T-cell (primary cell): ENCODE results near the gene CYB5R4. TPM values are rescaled to one million over a fixed set of nuclear protein-coding genes. Genes with fewer than 3 reads are reported as not detected.
"Not testable (repeated sequence)": the region's sequence is repeated elsewhere in the genome, so short reads cannot be mapped to it uniquely, and the experiment has no call there.

ENCODE experiments used
- ATAC-seq, 4 experiments: fragments of 200-7000 bp in 3 of 4; fragments of 150-1000 bp in 1 of 4; cut with Tn5 transposase; replicated peaks in 1 of 4; 1 replicate in 3 of 4; 2 replicates in 1 of 4; pipeline ENCODE4 v1.10.0; 2021; ENCODE audit warnings: moderate library complexity in 3 of 4, mild to moderate bottlenecking in 2 of 4, moderate number of reproducible peaks in 1 of 4
- CTCF ChIA-PET, 2 donors: fragments of 300-600 bp; sonication (Branson Sonifier 250); formaldehyde crosslinking; loops; one replicate each; lab custom pipeline; 2022; ENCODE audit warnings: antibody characterized with exemption in 2 of 2; lab: Charles Lee
- POLR2A ChIA-PET, 2 donors: fragments of 300-600 bp; sonication (Branson Sonifier 250); formaldehyde crosslinking; loops; one replicate each; lab custom pipeline; 2022; ENCODE audit warnings: antibody characterized with exemption in 2 of 2; lab: Charles Lee
- DNase-seq, 35 experiments: peaks; one replicate each; pipeline versions ENCODE4 v3.0.0 to v3.0.0-alpha.2; 2013 to 2023
- H3K27ac ChIP-seq: one replicate; pipeline ENCODE4 v1.5.1; 2013; ENCODE audit warnings: low read length
- H3K27me3 ChIP-seq, 2 experiments: replicated peaks in 1 of 2; 1 replicate in 1 of 2; 2 replicates in 1 of 2; pipeline versions ENCODE4 v1.6.1 to v1.7.0; 2013; ENCODE audit warnings: low read length in 1 of 2, mixed read lengths in 1 of 2; ENCODE audit not compliant: control insufficient read depth in 2 of 2, insufficient read depth in 2 of 2; ENCODE audit errors: extremely low read depth in 1 of 2
- H3K36me3 ChIP-seq, 2 donors: 1 replicate in 1 of 2; 2 replicates in 1 of 2; pipeline versions ENCODE4 v1.6.1 to v1.7.0; 2013; ENCODE audit warnings: low read length in 1 of 2; ENCODE audit not compliant: control insufficient read depth in 2 of 2, insufficient read depth in 1 of 2; ENCODE audit errors: extremely low read depth in 1 of 2
- H3K4me1 ChIP-seq, 2 experiments: 1 replicate in 1 of 2; 2 replicates in 1 of 2; pipeline versions ENCODE4 v1.6.1 to v1.7.0; 2013; ENCODE audit warnings: low read length in 2 of 2, mixed read lengths in 1 of 2; ENCODE audit not compliant: insufficient read depth in 2 of 2, control insufficient read depth in 1 of 2; ENCODE audit errors: extremely low read depth in 1 of 2
- H3K4me3 ChIP-seq, 2 donors: 1 replicate in 1 of 2; 2 replicates in 1 of 2; pipeline versions ENCODE4 v1.5.1 to v1.7.0; 2013; ENCODE audit warnings: mild to moderate bottlenecking in 2 of 2, low read length in 1 of 2, moderate library complexity in 1 of 2; ENCODE audit not compliant: control insufficient read depth in 1 of 2; ENCODE audit errors: extremely low read depth in 1 of 2
- H3K9me3 ChIP-seq: 2 replicates; pipeline ENCODE4 v1.7.0; 2013
- H3K27ac Mint-ChIP-seq, 2 donors: one replicate each; pipeline ENCODE4 v1.8.0; 2020 to 2021; ENCODE audit warnings: mild to moderate bottlenecking in 2 of 2, mixed read lengths in 2 of 2
- H3K27me3 Mint-ChIP-seq, 2 donors: one replicate each; pipeline ENCODE4 v1.8.0; 2021 to 2022; ENCODE audit warnings: mixed read lengths in 2 of 2
- H3K36me3 Mint-ChIP-seq: one replicate; pipeline ENCODE4 v1.8.0; 2021; ENCODE audit warnings: mixed read lengths
- H3K4me1 Mint-ChIP-seq, 3 donors: one replicate each; pipeline ENCODE4 v1.8.0; 2020 to 2022; ENCODE audit warnings: mixed read lengths in 3 of 3, mild to moderate bottlenecking in 1 of 3
- H3K4me3 Mint-ChIP-seq, 3 donors: one replicate each; pipeline ENCODE4 v1.8.0; 2020 to 2022; ENCODE audit warnings: mild to moderate bottlenecking in 3 of 3, mixed read lengths in 3 of 3, moderate library complexity in 3 of 3
- H3K9me3 Mint-ChIP-seq, 3 donors: one replicate each; pipeline ENCODE4 v1.8.0; 2020 to 2022; ENCODE audit warnings: mixed read lengths in 3 of 3
- WGBS: methylation state at CpG from one replicate; pipeline ENCODE4 v1.1.5; 2013; ENCODE audit warnings: missing lambda C conversion rate; ENCODE audit not compliant: insufficient coverage; 5-methylcytosine and 5-hydroxymethylcytosine counted together
- total RNA-seq, 35 experiments: library from RNA in 6 of 35; stranded (reverse) in 6 of 35; fragments of 120-200 nt in 1 of 35; gene quantifications; one replicate each; pipeline versions ENCODE4 v1.2.1 to v1.2.4 and lab custom pipeline; 2013 to 2026

CYB5R4 gene
- total RNA-seq, 5 donors from 2014 or later (not counting 1 experiment from before 2014, with no cell fraction given) = 18.6 to 22.3 (median 20.2) TPM

- Histone ChIP-seq H3K27ac (no peak overlapping the region), H3K4me1 (no peaks in the 10 kb centered on the region), H3K4me3 (no peak overlapping the region), H3K36me3 (no peaks in the 10 kb centered on the region), H3K27me3 (no peaks in the 10 kb centered on the region), H3K9me3 (no peaks in the 10 kb centered on the region)
- Mint-ChIP-seq H3K4me1 (peaks cover 37 to 46% (median 43%) of the 10 kb centered on the region in 3 donors), H3K27me3 (no peaks in the 10 kb centered on the region), H3K27ac (no peak overlapping the region), H3K4me3 (no peak overlapping the region), H3K9me3 (no peaks in the 10 kb centered on the region), H3K36me3 (peaks cover 56% of the 10 kb centered on the region)
- POLR2A ChIA-PET = no interaction called here
- DNase-seq (no peak), ATAC-seq (no peak)
- CTCF ChIA-PET = no interaction called here
- no CpG with 5 or more reads among the region's 1 CpG for WGBS
Measured at GRCh38 chr6:83893024-83893423, 33.5 kb downstream of the CYB5R4 start.

GRCh38 chr6:83897094-83897493 is 37.6 kb downstream of the CYB5R4 start:
- no CpG with 5 or more reads among the region's 2 CpGs for WGBS
- H3K27ac ChIP-seq, POLR2A ChIA-PET, H3K27me3 Mint-ChIP-seq, DNase-seq, H3K9me3 ChIP-seq, H3K36me3 ChIP-seq, H3K4me3 ChIP-seq, ATAC-seq, H3K27me3 ChIP-seq, H3K4me1 ChIP-seq, CTCF ChIA-PET, H3K4me3 Mint-ChIP-seq, H3K27ac Mint-ChIP-seq: not testable (repeated sequence)
- peaks cover 73% of the 10 kb centered on the region for H3K36me3 Mint-ChIP-seq
- peaks cover 4 to 16% (median 8%) of the 10 kb centered on the region in 3 donors for H3K9me3 Mint-ChIP-seq
- peaks cover 32 to 45% (median 34%) of the 10 kb centered on the region in 3 donors for H3K4me1 Mint-ChIP-seq

- H3K36me3 Mint-ChIP-seq = peaks cover 78% of the 10 kb centered on the region
- no peaks in the 10 kb centered on the region for H3K27me3 ChIP-seq
- ChIA-PET CTCF (no interaction called here), POLR2A (no interaction called here)
- H3K36me3 ChIP-seq = no peaks in the 10 kb centered on the region
- H3K27ac ChIP-seq = no peak overlapping the region
- H3K4me3 ChIP-seq = no peak overlapping the region
- H3K9me3 Mint-ChIP-seq = peaks cover 12 to 43% (median 33%) of the 10 kb centered on the region in 3 donors
- peaks cover 6% of the 10 kb centered on the region for H3K9me3 ChIP-seq
- peak overlapping the region in 1 of 3 donors; percentile 17 for H3K4me3 Mint-ChIP-seq
- whole genome bisulfite sequencing = no CpG with 5 or more reads among the region's 1 CpG
- H3K27me3 Mint-ChIP-seq = no peaks in the 10 kb centered on the region
- peaks cover 0 to 6% of the 10 kb centered on the region in 2 experiments for H3K4me1 ChIP-seq
- no peak for ATAC-seq
- no peak overlapping the region for H3K27ac Mint-ChIP-seq
- peaks cover 33 to 51% (median 41%) of the 10 kb centered on the region in 3 donors for H3K4me1 Mint-ChIP-seq
- DNase-seq = no peak
Measured at GRCh38 chr6:83901624-83902023, 42.1 kb downstream of the CYB5R4 start.

DNA sequence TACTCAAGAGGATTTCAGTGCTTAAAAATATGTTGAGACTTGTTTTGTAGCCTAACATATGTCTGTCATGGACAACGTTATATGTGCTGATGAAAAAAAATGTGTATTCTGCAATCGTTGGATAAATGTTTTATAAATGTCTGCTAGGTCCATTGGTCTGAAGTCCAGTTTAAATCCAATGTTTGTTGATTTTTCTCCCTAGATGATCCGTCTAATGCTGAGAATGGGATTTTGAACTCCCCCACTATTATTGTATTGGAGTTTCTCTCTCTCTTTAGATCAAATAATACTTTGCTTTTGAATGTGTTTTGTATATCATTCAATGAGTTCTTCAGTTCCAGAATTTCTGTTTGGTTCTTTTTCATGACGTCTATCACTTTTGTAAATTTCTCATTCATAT is 44.9 kb downstream of the CYB5R4 start:
- H3K4me1 Mint-ChIP-seq = peaks cover 46 to 60% (median 57%) of the 10 kb centered on the region in 3 donors
- H3K27me3 ChIP-seq = no peaks in the 10 kb centered on the region
- no peak overlapping the region for H3K27ac ChIP-seq
- no peak overlapping the region for H3K4me3 ChIP-seq
- 100% methylated on average over 1 of the region's 4 CpGs for WGBS
- no peaks in the 10 kb centered on the region for H3K27me3 Mint-ChIP-seq
- ATAC-seq (no peak), DNase-seq (no peak)
- peaks cover 0 to 3% of the 10 kb centered on the region in 2 donors for H3K36me3 ChIP-seq
- H3K9me3 ChIP-seq = peaks cover 6% of the 10 kb centered on the region
- H3K27ac Mint-ChIP-seq = no peak overlapping the region
- peaks cover 18 to 47% (median 33%) of the 10 kb centered on the region in 3 donors for H3K9me3 Mint-ChIP-seq
- peaks cover 80% of the 10 kb centered on the region for H3K36me3 Mint-ChIP-seq
- H3K4me3 Mint-ChIP-seq = no peak overlapping the region
- H3K4me1 ChIP-seq = peaks cover 0 to 6% of the 10 kb centered on the region in 2 experiments
- POLR2A ChIA-PET = no interaction called here
- CTCF ChIA-PET = no interaction called here

DNA sequence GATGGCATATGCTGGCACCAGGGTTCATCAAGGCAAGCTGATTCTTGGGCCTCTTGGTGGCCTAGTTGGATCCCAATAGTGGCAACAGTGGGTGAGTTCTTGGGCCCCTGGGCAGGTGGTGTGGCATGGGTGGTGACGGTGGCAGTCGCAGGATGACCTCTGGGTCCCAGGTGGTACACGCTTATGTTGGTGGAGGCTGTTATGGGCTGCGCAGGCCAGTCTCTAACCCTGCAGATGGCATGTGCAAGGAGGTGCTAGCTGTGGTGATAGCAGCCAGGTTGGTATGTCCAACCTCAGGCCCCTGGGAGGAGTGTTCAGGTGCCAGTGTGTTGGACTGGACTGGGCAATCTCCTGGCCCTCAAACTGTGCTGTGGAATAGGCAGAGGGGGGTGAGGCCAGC is 46.2 kb downstream of the CYB5R4 start:
- Histone ChIP-seq H3K36me3 (peaks cover 0 to 3% of the 10 kb centered on the region in 2 donors), H3K27me3 (no peaks in the 10 kb centered on the region), H3K27ac (no peak overlapping the region), H3K9me3 (peaks cover 6% of the 10 kb centered on the region), H3K4me3 (no peak overlapping the region), H3K4me1 (peaks cover 0 to 6% of the 10 kb centered on the region in 2 experiments)
- no peak overlapping the region for H3K4me3 Mint-ChIP-seq
- no peak overlapping the region for H3K27ac Mint-ChIP-seq
- no peak for DNase-seq
- peaks cover 50 to 58% (median 57%) of the 10 kb centered on the region in 3 donors for H3K4me1 Mint-ChIP-seq
- 86% methylated on average over 4 of the region's 4 CpGs for WGBS
- peaks cover 78% of the 10 kb centered on the region for H3K36me3 Mint-ChIP-seq
- H3K27me3 Mint-ChIP-seq = no peaks in the 10 kb centered on the region
- no peak for ATAC-seq
- H3K9me3 Mint-ChIP-seq = peaks cover 18 to 42% (median 33%) of the 10 kb centered on the region in 3 donors
- ChIA-PET CTCF (interaction anchor here in 1 of 2 donors (0.6 kb wide), 2 partner anchors 103 to 161 kb away, joined by 6 read pairs; no protein-coding TSS in a partner anchor), POLR2A (no interaction called here)

- peaks cover 12 to 23% (median 19%) of the 10 kb centered on the region in 3 donors for H3K9me3 Mint-ChIP-seq
- DNase-seq, H3K36me3 ChIP-seq, H3K4me1 ChIP-seq, H3K9me3 ChIP-seq, H3K4me3 ChIP-seq, H3K27ac Mint-ChIP-seq, CTCF ChIA-PET, POLR2A ChIA-PET, H3K27me3 Mint-ChIP-seq, H3K27me3 ChIP-seq, H3K27ac ChIP-seq, ATAC-seq: not testable (repeated sequence)
- H3K36me3 Mint-ChIP-seq = peaks cover 76% of the 10 kb centered on the region
- no CpG with 5 or more reads among the region's 5 CpGs for WGBS
- H3K4me1 Mint-ChIP-seq = peaks cover 41 to 56% (median 42%) of the 10 kb centered on the region in 3 donors
- peak overlapping the region in 1 of 3 donors; percentile 5 for H3K4me3 Mint-ChIP-seq
Measured at GRCh38 chr6:83907623-83908390, 48.3 kb downstream of the CYB5R4 start.
